GM21447 (cell line): ENCODE data around the gene CAP2.
"Not testable (repeated sequence)": the region's sequence is repeated elsewhere in the genome, so short reads cannot be mapped to it uniquely, and the experiment has no call there.

ENCODE experiments used
- ATAC-seq: cut with Tn5 transposase; IDR thresholded peaks from one replicate; pipeline ENCODE4 v1.9.1; 2021; ENCODE audit not compliant: unreplicated experiment

CAP2 gene

DNA sequence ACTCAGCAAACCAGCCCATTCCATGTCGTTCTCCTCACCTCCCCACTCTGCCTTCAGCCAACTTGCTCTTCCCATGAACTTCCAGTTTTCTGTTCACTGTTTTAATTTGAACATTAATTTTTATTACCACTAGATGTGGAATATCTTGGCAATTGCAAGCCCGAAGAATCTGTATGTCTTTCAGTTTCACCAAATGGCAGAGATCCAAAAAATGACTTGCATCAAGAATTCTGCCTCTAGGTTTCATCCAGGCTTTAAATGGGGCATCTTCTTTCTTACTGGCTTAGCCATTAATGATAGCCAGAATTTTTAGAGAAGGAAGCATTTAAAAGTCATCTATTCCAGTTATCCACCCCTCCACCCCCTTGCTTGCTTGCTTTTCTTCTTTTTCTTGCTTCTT is 39.0 kb downstream of the CAP2 start:
- ATAC-seq: no peak

DNA sequence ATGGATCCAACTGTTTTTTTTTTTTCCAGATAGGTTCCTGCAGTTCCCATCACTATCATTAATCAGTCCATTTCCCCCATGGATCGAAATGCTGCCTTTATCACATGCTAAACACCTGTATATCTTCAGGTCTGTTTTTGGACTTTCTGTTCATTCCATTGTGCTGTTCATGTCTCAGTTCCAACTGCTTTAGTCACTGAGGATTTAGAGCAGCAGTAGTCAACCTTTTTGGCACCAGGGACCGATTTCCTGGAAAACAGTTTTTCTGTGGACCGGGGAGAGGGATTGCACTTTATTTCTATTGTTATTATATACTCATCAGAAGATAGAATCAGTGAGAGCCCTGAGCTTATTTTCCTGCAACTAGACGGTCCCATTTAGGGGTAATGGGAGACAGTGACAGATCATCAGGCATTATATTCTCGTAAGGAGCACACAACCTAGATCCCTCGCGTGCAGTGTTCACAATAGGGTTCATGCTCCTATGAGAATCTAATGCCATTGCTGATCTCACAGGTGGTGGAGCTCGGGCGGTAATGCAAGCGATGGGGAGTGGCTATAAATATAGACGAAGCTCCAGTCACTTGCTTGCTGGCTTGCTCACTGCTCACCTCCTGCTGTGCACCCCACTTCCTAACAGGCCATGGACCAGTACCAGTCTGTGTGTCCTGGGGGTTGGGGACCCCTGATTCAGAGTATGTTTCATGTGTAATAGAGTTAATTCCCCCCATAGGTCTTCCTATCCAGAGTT is 46.0 kb downstream of the CAP2 start:
- no peak for ATAC-seq

DNA sequence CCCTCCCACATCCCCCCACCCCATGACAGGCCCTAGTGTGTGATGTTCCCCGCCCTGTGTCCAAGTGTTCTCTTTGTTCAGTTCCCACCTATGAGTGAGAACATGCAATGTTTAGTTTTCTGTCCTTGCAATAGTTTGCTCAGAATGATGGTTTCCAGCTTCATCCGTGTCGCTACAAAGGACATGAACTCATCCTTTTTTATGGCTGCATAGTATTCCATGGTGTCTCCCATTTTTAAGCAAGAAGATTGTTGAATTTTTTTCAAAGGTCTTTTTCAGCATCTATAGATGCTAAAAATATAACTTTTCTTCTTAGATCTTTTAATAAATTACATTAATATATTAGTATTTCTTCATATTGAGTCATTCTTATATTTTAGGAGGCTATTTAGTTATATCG is 47.4 kb downstream of the CAP2 start:
- not testable (repeated sequence) for ATAC-seq

DNA sequence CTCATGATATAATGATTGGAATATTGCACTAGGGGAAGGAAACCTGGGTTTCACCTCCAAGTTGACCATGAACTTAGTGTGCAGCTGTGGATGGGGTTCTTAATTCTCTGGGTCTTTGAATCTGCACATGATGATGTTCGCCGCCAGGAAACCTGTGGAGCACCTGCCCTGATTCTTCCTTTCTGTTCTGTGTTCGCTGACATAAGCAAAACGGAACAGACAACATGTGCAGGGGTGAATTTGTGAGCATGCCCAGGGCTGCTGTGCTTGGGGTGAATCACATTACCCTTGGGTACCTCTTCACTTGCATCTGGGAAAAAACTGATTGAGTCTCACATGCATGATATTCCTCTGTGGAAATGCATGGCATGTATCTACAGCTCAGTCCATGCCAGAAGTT is 48.8 kb downstream of the CAP2 start:
- no peak for ATAC-seq

DNA sequence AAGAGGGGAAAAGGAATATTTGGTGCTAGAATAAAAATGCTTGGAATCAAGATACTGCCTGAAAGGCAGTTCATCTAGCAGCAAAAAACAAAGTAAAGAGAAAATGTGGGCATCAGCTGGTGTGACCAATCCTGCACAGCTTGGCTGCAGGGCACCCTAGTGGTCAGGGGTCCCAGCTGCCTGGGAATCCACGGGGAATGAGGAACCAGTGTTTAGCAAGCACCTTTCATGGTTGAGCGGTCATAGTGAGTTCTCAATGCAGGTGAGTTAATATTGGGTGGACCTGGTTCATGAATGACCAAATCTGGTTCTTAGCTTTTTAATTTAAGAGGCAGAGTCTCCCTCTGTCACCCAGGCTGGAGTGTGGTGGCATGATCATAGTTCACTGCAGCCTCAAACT is 53.3 kb downstream of the CAP2 start:
- peak; percentile 34 for ATAC-seq

GRCh38 chr6:17448165-17448564 is 54.8 kb downstream of the CAP2 start:
- no peak for ATAC-seq

DNA sequence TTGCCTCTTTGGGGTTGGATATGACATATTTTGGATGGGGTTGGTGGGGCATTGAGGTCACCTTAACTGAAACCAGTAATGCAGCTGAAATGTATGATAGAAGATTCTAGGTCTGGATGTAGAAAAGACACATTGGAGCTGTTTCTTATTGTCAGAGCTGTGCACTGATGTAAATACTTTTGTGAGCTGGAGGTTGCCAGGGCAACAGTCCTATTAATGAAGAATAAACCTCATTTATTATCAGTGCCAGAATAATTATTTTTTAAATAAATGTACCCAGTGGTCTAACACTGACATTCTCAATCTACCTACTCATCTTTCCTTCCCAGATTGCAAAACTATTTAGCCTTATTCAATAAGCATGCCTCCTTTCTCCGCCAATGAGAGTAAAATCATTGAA is 57.0 kb downstream of the CAP2 start:
- ATAC-seq: no peak

- no peak for ATAC-seq
Observed at GRCh38 chr6:17450832-17451231, 57.4 kb downstream of the CAP2 start.

- ATAC-seq: no peak
Observed at GRCh38 chr6:17452096-17452495, 58.7 kb downstream of the CAP2 start.

DNA sequence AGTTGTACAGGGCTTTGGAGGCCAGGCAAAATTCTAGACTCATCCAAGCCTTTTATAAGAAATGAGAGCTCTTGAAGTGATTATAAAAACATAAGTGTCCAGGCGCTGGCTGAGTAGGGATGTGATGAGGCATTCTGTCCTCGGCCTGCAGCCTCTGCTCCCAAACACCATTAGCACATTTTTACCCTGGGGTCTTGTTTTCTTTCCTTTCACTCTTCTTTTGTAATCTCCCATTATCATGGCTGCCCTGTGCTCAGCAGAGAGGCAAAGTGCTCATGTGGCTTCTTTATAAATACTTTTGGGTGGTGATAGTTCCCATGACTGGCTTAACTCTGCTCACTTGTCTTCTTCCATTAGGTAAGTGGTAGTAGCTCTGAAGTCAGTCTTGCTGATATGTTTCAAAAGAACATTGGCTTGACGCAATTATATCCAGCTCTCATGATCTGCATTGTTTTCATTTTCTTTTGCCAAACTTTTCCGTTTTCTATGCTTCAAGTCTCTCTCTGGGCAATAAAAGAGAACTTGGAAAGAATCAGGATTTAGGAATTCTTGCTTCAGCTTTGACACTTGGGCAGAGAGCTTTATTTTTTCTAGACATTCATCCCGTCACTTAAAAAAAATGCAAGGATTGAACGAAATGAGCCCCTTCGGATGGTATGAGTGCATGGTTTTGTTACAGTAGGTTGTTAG is 61.1 kb downstream of the CAP2 start:
- no peak for ATAC-seq

GRCh38 chr6:17455919-17456318 is 62.5 kb downstream of the CAP2 start:
- no peak for ATAC-seq

DNA sequence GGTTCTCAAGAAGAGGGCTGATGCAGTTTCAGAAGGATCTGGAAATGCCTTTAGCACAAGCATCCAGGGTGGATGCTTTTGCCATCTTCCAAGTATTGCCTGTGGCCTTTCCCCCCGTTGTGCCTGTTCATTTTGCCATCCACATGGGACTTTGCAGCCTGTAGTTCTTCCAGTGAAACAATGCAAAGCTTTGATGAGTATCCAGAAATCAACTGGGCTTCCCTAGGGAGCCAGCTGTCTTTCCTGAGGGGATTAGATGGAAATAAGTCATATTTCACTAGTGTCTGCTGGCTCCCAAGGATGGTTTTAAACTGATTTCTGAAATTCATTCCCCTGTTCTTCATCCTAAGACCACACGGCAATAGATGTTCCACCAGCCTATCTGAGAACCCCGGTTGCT is 63.3 kb downstream of the CAP2 start:
- no peak for ATAC-seq

DNA sequence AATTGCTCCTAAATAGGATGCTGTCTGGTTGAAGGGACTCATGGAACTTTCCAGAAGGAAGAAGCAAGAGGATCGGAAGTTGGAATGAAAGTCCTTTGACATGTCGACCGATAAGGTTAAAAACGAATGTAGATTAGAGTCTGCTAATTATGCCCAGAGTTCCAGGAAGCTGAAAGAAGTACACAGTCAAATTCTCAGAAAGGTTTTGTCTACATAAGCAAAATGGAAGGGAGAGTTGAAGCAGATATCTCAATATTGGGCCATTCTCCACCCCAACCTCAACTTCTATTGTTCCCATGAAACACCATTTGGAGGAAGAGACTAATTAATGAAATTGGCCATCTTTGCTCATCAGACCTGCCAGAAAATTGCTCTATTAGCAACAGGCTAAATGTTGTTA is 64.0 kb downstream of the CAP2 start:
- no peak for ATAC-seq

GRCh38 chr6:17457956-17458355 is 64.6 kb downstream of the CAP2 start:
- no peak for ATAC-seq

- ATAC-seq: no peak
Observed at GRCh38 chr6:17458966-17459365, 65.6 kb downstream of the CAP2 start.

GRCh38 chr6:17460862-17461261 is 67.5 kb downstream of the CAP2 start:
- no peak for ATAC-seq

- ATAC-seq: no peak
Observed at GRCh38 chr6:17466147-17466546, 72.8 kb downstream of the CAP2 start.

- no peak for ATAC-seq
Observed at GRCh38 chr6:17466707-17467106, 73.3 kb downstream of the CAP2 start.

- ATAC-seq: no peak
Observed at GRCh38 chr6:17469006-17469832, 75.8 kb downstream of the CAP2 start.

DNA sequence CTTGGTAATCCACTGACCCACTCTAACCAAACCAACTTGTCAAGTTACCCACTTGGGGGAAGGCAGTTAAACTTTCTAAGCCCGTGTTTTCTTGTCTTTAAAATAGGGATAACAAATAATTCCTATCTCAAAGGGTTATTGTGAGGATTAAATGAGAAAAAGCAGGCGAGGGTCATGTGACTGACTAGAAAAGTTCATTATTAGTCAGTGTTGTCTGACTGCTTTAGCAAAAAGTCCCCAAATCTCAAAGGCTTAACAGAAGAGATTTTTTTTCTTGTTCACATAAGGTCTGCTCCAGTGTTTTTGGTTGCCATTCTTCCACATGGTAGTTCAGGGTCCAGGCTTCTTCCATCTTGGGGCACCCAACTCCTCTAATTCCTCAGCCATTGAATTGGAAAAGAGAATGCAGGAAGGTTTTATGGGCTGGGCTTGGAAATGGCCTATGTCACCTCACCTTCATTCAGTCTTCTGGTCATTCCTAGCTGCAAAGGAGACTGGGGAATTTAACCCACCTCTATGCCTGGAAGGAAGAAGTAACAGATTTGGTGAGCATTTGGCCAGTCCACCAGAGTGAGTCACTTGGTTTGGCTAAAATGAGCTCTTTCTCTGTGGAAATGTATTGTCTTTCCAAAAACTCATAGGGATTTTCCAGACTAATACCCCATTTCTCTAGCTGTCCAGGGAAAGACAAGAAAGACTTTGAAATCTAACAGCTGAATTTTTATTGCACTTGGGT is 77.0 kb downstream of the CAP2 start:
- ATAC-seq: no peak

GRCh38 chr6:17470938-17471327 is 77.5 kb downstream of the CAP2 start:
- no peak for ATAC-seq
